ENCODE measurements around the gene TMEM184B.

The TMEM184B gene

GRCh38 chr22:38233427-38233826 lies 39.4 kb downstream of the TMEM184B start:
- ATAC-seq: no peak
- TF ChIP-seq TCF4 (CRISPR knock-in tag; IDR thresholded peaks at IDR 0.05; ENCODE audit: borderline replicate concordance): no peak
- no peak for TF ChIP-seq SNAI2 (CRISPR knock-in tag; IDR thresholded peaks at IDR 0.05)
- no peak for TF ChIP-seq ZNF8 (CRISPR knock-in tag; IDR thresholded peaks at IDR 0.05)
- TF ChIP-seq PPARA (CRISPR knock-in tag; IDR thresholded peaks at IDR 0.05; ENCODE audit: borderline replicate concordance): no peak
- no peak for TF ChIP-seq ZC3H10 (CRISPR knock-in tag; IDR thresholded peaks at IDR 0.05)
- TF ChIP-seq ZNF565 (CRISPR knock-in tag; conservative IDR thresholded peaks at IDR 0.05; ENCODE audit: low read depth): no peak
- no peak for TF ChIP-seq GLIS3 (CRISPR knock-in tag; IDR thresholded peaks at IDR 0.05)
- TF ChIP-seq ISL1 (CRISPR knock-in tag; IDR thresholded peaks at IDR 0.05): no peak
- no peak for TF ChIP-seq RARB (CRISPR knock-in tag; IDR thresholded peaks at IDR 0.05)

GRCh38 chr22:38232196-38232595 lies 40.6 kb downstream of the TMEM184B start:
- ATAC-seq: no peak
- TF ChIP-seq GLIS3 (CRISPR knock-in tag; IDR thresholded peaks at IDR 0.05) (no peak), ARNTL (CRISPR knock-in tag; IDR thresholded peaks at IDR 0.05; ENCODE audit: borderline replicate concordance, low read depth) (no peak)

GRCh38 chr22:38230916-38231315 lies 41.9 kb downstream of the TMEM184B start:
- ATAC-seq: no peak
- no peak for TF ChIP-seq ZFP30 (CRISPR knock-in tag; IDR thresholded peaks at IDR 0.05)
- no peak for TF ChIP-seq TCF4 (CRISPR knock-in tag; IDR thresholded peaks at IDR 0.05; ENCODE audit: borderline replicate concordance)
- TF ChIP-seq CREB5 (CRISPR knock-in tag; IDR thresholded peaks at IDR 0.05; ENCODE audit: low read depth): no peak
- no peak for TF ChIP-seq ISL1 (CRISPR knock-in tag; IDR thresholded peaks at IDR 0.05)
- no peak for TF ChIP-seq GLIS3 (CRISPR knock-in tag; IDR thresholded peaks at IDR 0.05)
- no peak for TF ChIP-seq BACH2 (CRISPR knock-in tag; IDR thresholded peaks at IDR 0.05; ENCODE audit: borderline replicate concordance)
- no peak for TF ChIP-seq CSDC2 (CRISPR knock-in tag; IDR thresholded peaks at IDR 0.05)
- TF ChIP-seq ZNF70 (CRISPR knock-in tag; IDR thresholded peaks at IDR 0.05): no peak
- TF ChIP-seq ZFP3 (CRISPR knock-in tag; IDR thresholded peaks at IDR 0.05): no peak
- no peak for TF ChIP-seq SNAI2 (CRISPR knock-in tag; IDR thresholded peaks at IDR 0.05)
- no peak for TF ChIP-seq ARNTL (CRISPR knock-in tag; IDR thresholded peaks at IDR 0.05; ENCODE audit: borderline replicate concordance, low read depth)

- no peak for TF ChIP-seq ISL1 (CRISPR knock-in tag; IDR thresholded peaks at IDR 0.05)
- TF ChIP-seq BACH2 (CRISPR knock-in tag; IDR thresholded peaks at IDR 0.05; ENCODE audit: borderline replicate concordance): no peak
- no peak for TF ChIP-seq ZC3H10 (CRISPR knock-in tag; IDR thresholded peaks at IDR 0.05)
- no peak for TF ChIP-seq CREB5 (CRISPR knock-in tag; IDR thresholded peaks at IDR 0.05; ENCODE audit: low read depth)
- no peak for TF ChIP-seq PATZ1 (CRISPR knock-in tag; IDR thresholded peaks at IDR 0.05; ENCODE audit: borderline replicate concordance)
- no peak for TF ChIP-seq PPARA (CRISPR knock-in tag; IDR thresholded peaks at IDR 0.05; ENCODE audit: borderline replicate concordance)
- no peak for TF ChIP-seq TSHZ2 (CRISPR knock-in tag; IDR thresholded peaks at IDR 0.05)
- no peak for TF ChIP-seq OSR1 (CRISPR knock-in tag; IDR thresholded peaks at IDR 0.05)
- no peak for TF ChIP-seq CSRNP3 (CRISPR knock-in tag; IDR thresholded peaks at IDR 0.05)
- no peak for TF ChIP-seq ZFP3 (CRISPR knock-in tag; IDR thresholded peaks at IDR 0.05)
- TF ChIP-seq ZFP30 (CRISPR knock-in tag; IDR thresholded peaks at IDR 0.05): no peak
- TF ChIP-seq SNAI2 (CRISPR knock-in tag; IDR thresholded peaks at IDR 0.05): no peak
- no peak for TF ChIP-seq CSDC2 (CRISPR knock-in tag; IDR thresholded peaks at IDR 0.05)
- no peak for TF ChIP-seq TOX (CRISPR knock-in tag; IDR thresholded peaks at IDR 0.05; ENCODE audit: borderline replicate concordance)
- no peak for TF ChIP-seq ZNF565 (CRISPR knock-in tag; conservative IDR thresholded peaks at IDR 0.05; ENCODE audit: low read depth)
- TF ChIP-seq GLIS3 (CRISPR knock-in tag; IDR thresholded peaks at IDR 0.05): no peak
- TF ChIP-seq TCF4 (CRISPR knock-in tag; IDR thresholded peaks at IDR 0.05; ENCODE audit: borderline replicate concordance): no peak
- TF ChIP-seq POU6F1 (CRISPR knock-in tag; IDR thresholded peaks at IDR 0.05; ENCODE audit: borderline replicate concordance, low read depth): no peak
- no peak for ATAC-seq
Measured at GRCh38 chr22:38230108-38230825, 42.5 kb downstream of the TMEM184B start.
